OCI-M1 (cell line): ENCODE measurements around the gene KIRREL1.

ENCODE experiments used
- DNase-seq: peaks from one replicate; lab custom pipeline; 2025; lab: John Stamatoyannopoulos, UW

KIRREL1 gene

GRCh38 chr1:158146739-158147138 lies 153.3 kb downstream of the KIRREL1 start:
- DNase-seq, result no peak

GRCh38 chr1:158147401-158147800 lies 154.0 kb downstream of the KIRREL1 start:
- no peak for DNase-seq

DNA sequence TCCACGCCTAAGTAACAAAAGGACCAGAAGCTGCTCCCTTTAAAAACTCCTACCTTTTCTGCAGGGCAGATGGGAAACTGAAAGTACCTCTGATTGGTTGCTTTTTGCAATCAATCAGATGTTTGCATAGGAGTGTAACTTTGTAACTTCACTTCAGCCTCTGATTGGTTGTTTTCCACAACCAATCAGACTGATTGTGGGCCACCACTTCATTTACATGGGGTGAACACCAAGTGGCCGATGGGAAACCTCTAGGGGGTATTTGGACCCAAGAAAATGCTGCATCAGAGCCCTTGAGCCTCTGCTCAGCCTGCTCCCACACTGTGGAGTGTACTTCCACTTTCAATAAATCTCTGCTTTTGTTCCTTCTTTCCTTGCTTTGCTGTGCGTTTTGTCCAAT lies 154.4 kb downstream of the KIRREL1 start:
- DNase-seq, result peak; percentile 52

GRCh38 chr1:158148468-158148867 lies 155.0 kb downstream of the KIRREL1 start:
- no peak for DNase-seq

GRCh38 chr1:158149175-158149574 lies 155.7 kb downstream of the KIRREL1 start:
- DNase-seq, result no peak
